Stimulated activated CD4-positive, alpha-beta T cell treated with anti-CD3 and anti-CD28 coated beads, Interleukin-15, amount 100 ng/mL, for 1 hour (primary cell): Measurements from ENCODE around the gene MORC1.

Experiments used
- DNase-seq, 2 donors: peaks; one replicate each; pipeline ENCODE4 v3.0.0-alpha.2; 2020; ENCODE audit warnings: low read depth in 1 of 2, low spot score in 1 of 2

MORC1 gene

DNA sequence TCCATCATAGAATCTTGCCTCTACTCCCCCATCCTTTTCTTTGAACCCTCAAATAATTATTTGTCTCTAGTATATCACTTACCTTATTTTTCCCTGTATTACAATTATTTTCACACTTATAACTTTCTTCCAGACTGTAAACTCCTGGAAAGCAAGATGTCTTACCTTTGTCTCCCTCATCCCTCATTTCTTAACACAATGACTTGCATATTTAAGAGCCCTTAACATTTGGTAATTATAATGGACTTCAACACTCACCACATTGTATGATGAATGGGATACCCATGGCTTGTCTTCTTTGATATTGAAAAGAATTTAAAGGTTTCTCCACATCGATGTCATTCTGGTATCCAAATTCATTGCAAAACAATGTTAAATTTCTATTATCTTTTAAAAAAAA is 82.9 kb downstream of the MORC1 start:
- no peak for DNase-seq

DNA sequence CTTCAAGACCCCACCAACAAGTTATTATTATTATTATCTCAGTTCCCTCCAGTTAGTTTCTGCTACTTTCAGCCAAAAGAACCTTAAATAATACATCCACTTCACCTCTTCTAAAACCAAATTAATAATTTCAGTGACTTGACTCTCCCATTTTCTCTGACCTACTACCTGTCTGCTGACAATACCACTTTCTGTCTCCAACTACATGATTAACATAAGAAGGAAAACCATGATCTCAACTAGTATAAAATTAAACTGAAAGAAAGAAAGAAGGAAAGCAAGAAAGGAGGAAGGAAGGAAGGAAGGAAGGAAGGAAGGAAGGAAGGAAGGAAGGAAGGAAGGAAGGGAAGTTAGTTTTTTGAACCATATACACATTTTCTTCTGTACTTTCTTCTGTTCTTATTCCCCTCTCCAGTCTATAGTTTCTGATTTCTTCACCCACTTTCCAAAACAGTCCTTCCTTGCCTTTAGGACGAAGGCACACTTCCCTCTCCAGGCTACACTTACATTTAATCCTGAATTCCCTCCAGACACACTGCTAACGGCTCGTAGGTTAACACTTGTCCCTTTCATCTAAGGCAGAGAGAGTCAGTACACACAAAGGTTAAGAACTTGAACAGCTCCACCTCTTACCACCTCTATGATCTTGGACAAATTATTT is 84.8 kb downstream of the MORC1 start:
- no peak for DNase-seq

DNA sequence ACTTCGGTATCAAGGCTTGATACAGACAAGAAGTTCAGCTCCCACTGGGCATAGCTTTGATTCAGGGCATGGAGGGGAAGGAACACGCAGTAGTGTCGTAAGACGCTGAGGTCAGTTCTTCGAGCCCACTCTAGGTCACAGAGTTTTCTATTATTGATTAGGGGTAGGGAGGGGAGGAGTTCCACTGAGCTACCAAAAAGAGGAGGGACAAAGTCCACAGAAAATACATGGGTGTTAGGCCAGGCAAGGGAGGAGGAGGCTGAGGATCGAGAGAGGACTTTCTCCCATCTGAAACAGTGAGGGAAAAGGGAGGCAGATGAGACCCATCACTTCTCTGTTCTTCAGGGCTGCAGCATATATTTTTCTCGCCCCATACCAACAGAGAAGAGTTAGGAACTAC is 89.2 kb downstream of the MORC1 start:
- no peak for DNase-seq

- no peak for DNase-seq
Observed at GRCh38 chr3:109026821-109027220, 91.1 kb downstream of the MORC1 start.

- no peak for DNase-seq
Observed at GRCh38 chr3:109025896-109026295, 92.0 kb downstream of the MORC1 start.

DNA sequence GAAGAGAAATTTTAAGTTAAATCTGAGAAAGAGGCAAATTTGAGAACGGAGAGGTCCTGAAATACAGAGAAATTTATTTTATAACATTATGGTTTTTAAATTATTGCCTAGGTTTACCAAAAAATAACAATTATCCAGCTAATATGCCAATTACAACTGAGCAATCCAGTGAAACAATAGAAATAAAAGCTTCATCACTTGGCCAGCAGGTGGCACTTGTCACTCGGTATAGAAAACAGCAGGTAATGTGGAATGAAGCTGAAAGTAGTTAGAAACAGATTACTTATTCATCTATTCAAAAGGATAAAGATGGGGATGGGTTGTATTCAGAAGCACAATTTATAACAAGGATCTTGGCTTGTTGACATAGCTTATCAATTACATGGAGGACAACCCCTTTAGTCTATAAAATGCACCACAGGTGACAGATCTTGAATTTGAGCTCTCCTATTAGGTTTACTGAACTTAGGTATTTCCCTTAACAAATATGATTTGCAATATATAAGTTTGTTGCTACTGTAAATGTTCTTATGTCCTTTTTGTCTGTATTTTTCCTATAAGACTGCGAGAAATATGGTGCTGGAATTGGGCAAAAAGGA is 94.2 kb downstream of the MORC1 start:
- DNase-seq: no peak

- no peak for DNase-seq
Observed at GRCh38 chr3:109023167-109023566, 94.8 kb downstream of the MORC1 start.

DNA sequence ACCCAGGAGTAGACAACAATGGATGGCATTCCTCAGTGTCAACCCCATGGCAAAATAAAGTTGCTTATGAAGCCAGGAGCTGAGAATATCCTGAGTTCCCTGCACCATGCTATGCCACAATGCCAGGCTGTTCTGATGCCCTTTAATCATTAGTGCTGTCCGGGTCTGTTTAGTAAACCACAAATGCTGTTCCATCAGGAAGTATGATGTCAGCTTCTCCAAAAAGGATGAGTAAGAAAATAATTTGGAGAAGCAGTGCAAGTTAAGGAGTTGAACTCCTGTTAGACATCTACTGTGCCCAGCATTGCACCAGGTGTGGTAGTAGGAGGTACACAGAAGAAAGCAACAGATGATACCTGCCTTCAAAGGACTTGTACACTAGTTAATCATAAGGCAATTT is 96.4 kb downstream of the MORC1 start:
- DNase-seq: no peak

- no peak for DNase-seq
Observed at GRCh38 chr3:109018828-109019227, 99.1 kb downstream of the MORC1 start.

DNA sequence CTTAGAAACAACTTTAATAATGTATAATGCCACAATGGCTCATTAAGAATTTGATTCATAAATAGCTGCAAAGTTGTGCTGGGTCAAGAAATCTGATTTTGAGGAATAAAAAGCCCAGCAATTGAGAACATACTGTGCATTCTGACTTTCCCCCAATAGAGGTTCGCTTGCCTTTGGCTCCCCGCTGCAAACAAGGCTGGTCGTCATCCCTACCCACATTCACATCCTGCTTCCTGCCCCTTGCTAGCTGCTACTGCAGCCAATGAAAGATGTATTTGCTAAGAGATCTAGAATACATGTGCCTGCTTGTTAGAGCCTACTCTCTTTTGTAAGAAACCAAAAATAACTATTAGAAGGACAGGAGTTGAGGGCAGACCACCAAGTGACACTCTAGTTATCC is 112.5 kb downstream of the MORC1 start:
- no peak for DNase-seq

DNA sequence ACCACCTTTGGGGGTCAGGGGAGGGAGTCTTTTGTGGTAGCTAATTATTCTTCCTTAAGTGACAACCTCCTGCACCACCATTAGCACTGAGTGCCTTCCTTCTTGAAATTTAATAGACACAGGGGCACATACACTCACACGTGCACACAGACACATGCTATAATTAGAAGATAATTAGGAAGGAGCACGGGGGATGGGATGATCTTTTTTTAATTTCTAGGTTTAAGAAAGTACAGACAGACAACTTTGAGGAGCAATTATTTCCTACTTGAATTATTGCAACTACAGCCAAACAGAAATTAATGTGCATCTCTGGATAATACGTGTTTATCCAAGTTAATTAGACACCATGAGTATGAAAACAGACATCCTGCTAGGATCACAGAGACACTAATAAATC is 119.5 kb downstream of the MORC1 start:
- DNase-seq: no peak

- no peak for DNase-seq
Observed at GRCh38 chr3:108985844-108986243, 132.1 kb downstream of the MORC1 start.

DNA sequence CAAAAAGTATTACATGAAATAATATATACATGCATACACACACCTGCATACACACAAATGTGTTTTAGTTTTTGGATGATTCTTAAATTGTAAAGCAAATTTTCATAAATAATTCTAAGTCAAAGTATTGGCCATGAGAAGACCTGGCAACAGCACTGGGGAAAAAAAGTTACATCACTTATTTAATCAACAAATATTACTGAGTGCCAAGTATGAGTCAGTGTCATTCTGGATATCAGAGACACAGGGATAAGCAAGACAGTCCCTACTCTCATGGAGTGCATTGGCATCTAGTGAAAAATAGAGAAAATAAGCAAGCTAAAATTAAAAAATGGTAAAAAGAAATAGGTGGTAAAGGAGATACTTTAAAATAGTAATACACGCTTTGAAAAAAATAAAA is 134.9 kb downstream of the MORC1 start:
- no peak for DNase-seq

GRCh38 chr3:108976058-108976457 is 141.9 kb downstream of the MORC1 start:
- no peak for DNase-seq

GRCh38 chr3:108973019-108973418 is 144.9 kb downstream of the MORC1 start:
- DNase-seq: no peak

- no peak for DNase-seq
Observed at GRCh38 chr3:108972482-108972881, 145.5 kb downstream of the MORC1 start.

- no peak for DNase-seq
Observed at GRCh38 chr3:108970561-108970960, 147.4 kb downstream of the MORC1 start.

DNA sequence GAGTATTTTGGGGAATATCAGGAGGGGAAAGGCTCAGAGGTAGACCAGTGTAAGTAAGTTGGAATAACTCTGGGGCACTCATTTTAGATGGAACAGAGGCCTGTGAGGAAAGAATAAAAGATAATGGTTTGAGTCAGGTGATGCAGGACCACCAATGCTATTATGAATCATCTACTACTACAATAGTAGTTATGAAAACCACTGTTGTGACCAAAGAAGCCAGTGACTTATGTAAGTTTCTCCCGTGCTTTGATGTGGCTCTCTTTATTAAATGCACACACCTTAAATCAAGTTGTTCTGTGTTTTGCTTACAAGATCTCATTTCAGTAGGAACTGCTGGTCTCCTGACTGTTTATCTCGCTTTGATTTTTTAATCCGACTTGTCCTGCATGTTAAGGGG is 151.2 kb downstream of the MORC1 start:
- no peak for DNase-seq

GRCh38 chr3:108959017-108959416 is 158.9 kb downstream of the MORC1 start:
- DNase-seq: no peak

- DNase-seq: no peak
Observed at GRCh38 chr3:108953700-108954099, 164.2 kb downstream of the MORC1 start, which contains the start of gene GUCA1C. Gene GUCA1C (minus strand): TSS chr3:108953879. CDS start chr3:108953762, 117 bp downstream.

- DNase-seq: no peak
Observed at GRCh38 chr3:108953210-108953609, 164.7 kb downstream of the MORC1 start.

GRCh38 chr3:108951820-108952501 is 166.0 kb downstream of the MORC1 start:
- no peak for DNase-seq

DNA sequence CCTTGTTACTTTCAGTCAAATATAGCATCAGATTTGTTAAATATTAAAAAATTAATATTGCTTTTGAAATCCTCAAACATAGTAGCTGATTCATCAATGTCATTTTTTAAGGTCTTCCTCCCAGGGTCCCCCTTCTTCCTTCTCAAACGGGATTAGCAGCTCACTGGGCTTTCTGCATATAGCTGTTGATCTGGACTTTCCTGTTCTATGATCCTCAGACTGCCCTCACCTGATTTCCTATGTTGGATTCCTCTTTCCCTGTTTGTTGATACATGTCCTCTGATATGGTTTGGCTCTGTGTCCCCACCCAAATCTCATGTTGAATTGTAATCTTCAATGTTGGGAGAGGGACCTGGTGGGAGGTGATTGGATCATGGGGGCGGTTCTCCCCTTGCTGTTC is 170.1 kb downstream of the MORC1 start:
- no peak for DNase-seq
